ENCODE measurements around the gene OR6C1.
"Not testable (repeated sequence)": the region's sequence is repeated elsewhere in the genome, so short reads cannot be mapped to it uniquely, and the experiment has no call there.

The OR6C1 gene

DNA sequence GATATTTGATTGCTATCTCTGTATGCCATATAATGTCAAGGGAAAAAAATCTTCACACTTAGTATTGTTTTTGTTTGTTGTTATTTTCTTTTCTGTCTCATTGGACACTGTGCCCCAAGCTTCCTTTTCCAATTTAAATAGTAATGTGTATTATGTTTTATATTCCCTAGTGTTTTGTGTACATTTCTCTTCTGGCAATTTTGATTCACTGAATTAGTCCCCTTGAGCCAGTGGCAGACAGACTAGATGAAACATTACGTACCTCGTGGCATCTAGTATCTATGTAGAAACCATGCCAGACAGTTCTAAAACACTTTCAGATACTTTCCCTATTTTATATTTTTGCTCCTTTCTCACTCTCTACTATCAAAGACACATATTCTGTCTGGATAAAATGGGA lies at the start of gene OR6C1:
TSS of gene OR6C1 (plus strand) at position 301 of the 400 bp plus-strand sequence. CDS start 6,257 bp downstream, outside the sequence.
- DNase-seq (ENCODE audit: low spot score) = no peak

- DNase-seq (ENCODE audit: low spot score) = peak; percentile 63
Measured at GRCh38 chr12:55280991-55281390, 33.2 kb upstream of the OR6C1 start.

GRCh38 chr12:55289999-55290398 lies 24.1 kb upstream of the OR6C1 start:
- no peak for DNase-seq (ENCODE audit: low spot score)

GRCh38 chr12:55296469-55296868 lies 17.7 kb upstream of the OR6C1 start, which contains the start of gene OR6C6:
Gene OR6C6 (minus strand): TSS chr12:55296569. CDS start chr12:55295232, 1,337 bp downstream.
- DNase-seq (ENCODE audit: low spot score) = no peak

DNA sequence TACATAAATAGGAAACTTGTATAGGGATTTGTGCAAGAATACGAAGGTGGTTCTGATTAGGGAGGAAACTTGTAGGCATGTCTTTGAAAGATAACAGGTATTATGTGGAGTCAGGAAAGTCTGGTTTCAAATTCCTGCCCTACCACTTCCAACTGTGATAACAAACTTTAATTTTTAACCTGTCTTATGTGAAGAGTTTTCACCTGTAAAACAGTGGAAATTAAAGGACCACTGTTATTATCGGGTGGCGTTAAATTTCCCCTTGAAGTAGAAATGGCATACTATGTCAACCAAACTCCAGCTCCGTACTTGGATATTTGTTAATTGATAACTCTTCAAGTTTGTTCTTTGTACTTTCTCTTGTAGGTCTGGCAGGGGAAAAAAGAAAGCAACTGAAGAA lies 6.1 kb downstream of the OR6C1 start:
- no peak for DNase-seq (ENCODE audit: low spot score)

GRCh38 chr12:55325801-55326200 lies 11.7 kb downstream of the OR6C1 start:
- not testable (repeated sequence) for DNase-seq (ENCODE audit: low spot score)

- DNase-seq (ENCODE audit: low spot score) = no peak
Measured at GRCh38 chr12:55330446-55330845, 16.3 kb downstream of the OR6C1 start, which contains the start of gene OR6C3. Gene OR6C3 (plus strand): TSS chr12:55330746. CDS start chr12:55331701, 955 bp downstream.

GRCh38 chr12:55336002-55336401 lies 21.9 kb downstream of the OR6C1 start:
- DNase-seq (ENCODE audit: low spot score) = no peak

GRCh38 chr12:55355338-55355737 lies 41.2 kb downstream of the OR6C1 start:
- DNase-seq (ENCODE audit: low spot score) = not testable (repeated sequence)

DNA sequence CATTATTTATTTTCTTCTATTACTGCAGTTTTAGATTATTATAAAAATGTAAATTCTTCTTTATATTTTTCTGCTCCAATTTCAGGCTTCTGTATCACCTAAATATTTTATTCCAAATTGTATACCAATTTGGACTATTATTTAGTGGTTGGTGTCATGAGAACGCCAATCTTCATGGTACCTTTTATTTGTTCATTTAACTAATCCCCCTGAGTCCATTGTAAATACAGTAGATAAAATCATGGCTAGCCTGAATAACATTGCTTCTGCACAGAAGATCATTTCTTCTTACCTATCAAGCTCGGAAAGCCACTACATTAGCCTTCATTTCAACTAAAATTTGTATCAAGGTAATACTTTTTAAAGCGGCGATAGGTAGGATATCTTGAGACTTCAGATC lies 48.5 kb downstream of the OR6C1 start, which contains the start of gene OR6C75:
TSS of gene OR6C75 (plus strand) at position 301 of the 400 bp plus-strand sequence. CDS start 2,136 bp downstream, outside the sequence.
- no peak for DNase-seq (ENCODE audit: low spot score)

DNA sequence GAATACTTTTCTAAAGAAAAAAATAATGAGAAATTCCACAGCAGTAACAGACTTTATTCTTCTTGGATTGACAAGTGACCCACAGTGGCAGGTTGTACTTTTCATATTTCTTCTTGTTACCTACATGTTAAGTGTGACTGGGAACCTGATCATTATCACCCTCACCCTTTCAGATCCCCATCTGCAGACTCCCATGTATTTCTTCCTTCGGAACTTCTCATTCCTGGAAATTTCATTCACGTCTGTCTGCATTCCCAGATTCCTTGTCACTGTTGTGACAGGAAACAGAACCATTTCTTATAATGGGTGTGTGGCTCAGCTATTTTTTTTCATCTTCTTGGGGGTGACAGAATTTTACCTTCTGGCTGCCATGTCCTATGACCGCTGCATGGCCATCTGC lies 50.9 kb downstream of the OR6C1 start:
- DNase-seq (ENCODE audit: low spot score) = no peak

Data from COLO829 (cell line).